SHP77 (cell line): ENCODE results near the gene FREM1.

ENCODE experiments used
- DNase-seq, 2 experiments: peaks; one replicate each; lab custom pipeline; 2025; lab: John Stamatoyannopoulos, UW

FREM1 gene

GRCh38 chr9:14912859-14913258 lies 2.6 kb upstream of the FREM1 start:
- DNase-seq: no peak

GRCh38 chr9:14911046-14911445 lies 818 bp upstream of the FREM1 start:
- DNase-seq: no peak

GRCh38 chr9:14909601-14909960 lies 647 bp downstream of the FREM1 start:
- no peak for DNase-seq

GRCh38 chr9:14909181-14909580 lies 1.0 kb downstream of the FREM1 start:
- no peak for DNase-seq

- no peak for DNase-seq
Observed at GRCh38 chr9:14908295-14909180, 1.7 kb downstream of the FREM1 start.

- no peak for DNase-seq
Observed at GRCh38 chr9:14907696-14908095, 2.5 kb downstream of the FREM1 start.

GRCh38 chr9:14907360-14907685 lies 2.9 kb downstream of the FREM1 start:
- no peak for DNase-seq

- no peak for DNase-seq
Observed at GRCh38 chr9:14906644-14907359, 3.4 kb downstream of the FREM1 start.

- no peak for DNase-seq
Observed at GRCh38 chr9:14906000-14906399, 4.2 kb downstream of the FREM1 start.

- DNase-seq: no peak
Observed at GRCh38 chr9:14903040-14903439, 7.2 kb downstream of the FREM1 start.

GRCh38 chr9:14902561-14902960 lies 7.7 kb downstream of the FREM1 start:
- DNase-seq: no peak

GRCh38 chr9:14899815-14900193 lies 10.4 kb downstream of the FREM1 start:
- no peak for DNase-seq

GRCh38 chr9:14899042-14899814 lies 11.0 kb downstream of the FREM1 start:
- no peak for DNase-seq

GRCh38 chr9:14895806-14896205 lies 14.4 kb downstream of the FREM1 start:
- DNase-seq: no peak

- no peak for DNase-seq
Observed at GRCh38 chr9:14893280-14893679, 16.9 kb downstream of the FREM1 start.

GRCh38 chr9:14891332-14891731 lies 18.9 kb downstream of the FREM1 start:
- DNase-seq: no peak

GRCh38 chr9:14889451-14889850 lies 20.8 kb downstream of the FREM1 start:
- no peak for DNase-seq

GRCh38 chr9:14888875-14889274 lies 21.4 kb downstream of the FREM1 start:
- no peak for DNase-seq

GRCh38 chr9:14888272-14888671 lies 22.0 kb downstream of the FREM1 start:
- DNase-seq: no peak

GRCh38 chr9:14887149-14887548 lies 23.1 kb downstream of the FREM1 start:
- DNase-seq: no peak

- DNase-seq: no peak
Observed at GRCh38 chr9:14883310-14883944, 26.8 kb downstream of the FREM1 start.

GRCh38 chr9:14882090-14882489 lies 28.1 kb downstream of the FREM1 start:
- no peak for DNase-seq
